Mammary epithelial cell (primary cell): ENCODE results near the gene IL27RA.

ENCODE experiments used
- CTCF ChIP-seq, 2 donors: IDR thresholded peaks in 1 of 2; conservative IDR thresholded peaks in 1 of 2; 2 replicates each; pipeline ENCODE4 v1.5.1; 2011 to 2012; ENCODE audit warnings: inconsistent platforms in 2 of 2, low read length in 2 of 2, mild to moderate bottlenecking in 2 of 2, control low read depth in 1 of 2, low read depth in 1 of 2; ENCODE audit not compliant: insufficient read depth in 1 of 2; ENCODE audit errors: extremely low read depth in 1 of 2
- EZH2 ChIP-seq: IDR thresholded peaks from 2 replicates; pipeline ENCODE4 v1.6.1; 2012; ENCODE audit warnings: low read length, inconsistent platforms, borderline replicate concordance

DNA sequence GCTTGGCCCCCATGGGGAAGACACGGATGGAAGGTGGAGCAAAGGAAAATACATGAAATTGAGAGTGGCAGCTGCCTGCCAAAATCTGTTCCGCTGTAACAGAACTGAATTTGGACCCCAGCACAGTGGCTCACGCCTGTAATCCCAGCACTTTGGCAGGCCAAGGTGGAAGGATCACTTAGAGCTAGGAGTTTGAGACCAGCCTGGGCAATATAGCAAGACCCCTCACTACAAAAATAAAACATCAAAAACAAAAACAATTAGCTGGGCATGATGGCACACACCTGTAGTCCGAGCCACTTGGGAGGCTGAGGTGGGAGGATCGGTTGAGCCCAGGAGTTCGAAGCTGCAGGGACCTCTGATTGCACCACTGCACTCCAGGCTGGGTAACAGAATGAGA is 20.9 kb downstream of the IL27RA start:
- no peak for TF ChIP-seq CTCF (conservative IDR thresholded peaks at IDR 0.05 in 1 of 2, IDR thresholded peaks at IDR 0.05 in 1 of 2; ENCODE audit: extremely low read depth in 1 of 2, insufficient read depth in 1 of 2, low read depth in 1 of 2, low read length in 2 of 2)
- no peak for TF ChIP-seq EZH2
